ENCODE results near the gene PFN3.

PFN3 gene

GRCh38 chr5:177359860-177360259 is 40.6 kb downstream of the PFN3 start:
- DNase-seq (ENCODE audit: low spot score), result no peak
- no peak for TF ChIP-seq CTCF (IDR thresholded peaks at IDR 0.05; ENCODE audit: extremely low read depth, insufficient read depth, missing control alignments)
- in situ Hi-C loops (cut with MboI; ENCODE audit: low pct_unique_long_range_greater_than_20kb, low sequenced_read_pairs, unreplicated experiment), result no loop called here

- no peak for DNase-seq (ENCODE audit: low spot score)
- no peak for TF ChIP-seq CTCF (IDR thresholded peaks at IDR 0.05; ENCODE audit: extremely low read depth, insufficient read depth, missing control alignments)
- in situ Hi-C loops (cut with MboI; ENCODE audit: low pct_unique_long_range_greater_than_20kb, low sequenced_read_pairs, unreplicated experiment), result no loop called here
These were observed 41.0 kb downstream of the PFN3 start for GRCh38 chr5:177359451-177359851.

- DNase-seq (ENCODE audit: low spot score), result no peak
- TF ChIP-seq CTCF (IDR thresholded peaks at IDR 0.05; ENCODE audit: extremely low read depth, insufficient read depth, missing control alignments), result no peak
- in situ Hi-C loops (cut with MboI; ENCODE audit: low pct_unique_long_range_greater_than_20kb, low sequenced_read_pairs, unreplicated experiment), result no loop called here
These were observed 42.1 kb downstream of the PFN3 start for GRCh38 chr5:177358370-177358819.

- TF ChIP-seq CTCF (IDR thresholded peaks at IDR 0.05; ENCODE audit: extremely low read depth, insufficient read depth, missing control alignments), result no peak
- DNase-seq (ENCODE audit: low spot score), result peak; percentile 91
- in situ Hi-C loops (cut with MboI; ENCODE audit: low pct_unique_long_range_greater_than_20kb, low sequenced_read_pairs, unreplicated experiment), result no loop called here
These were observed 42.8 kb downstream of the PFN3 start, which contains the start of gene RGS14 for GRCh38 chr5:177357459-177358351. TSS of gene RGS14 (plus strand) at chr5:177357924. CDS start at chr5:177358025, 101 bp downstream.

- in situ Hi-C loops (cut with MboI; ENCODE audit: low pct_unique_long_range_greater_than_20kb, low sequenced_read_pairs, unreplicated experiment), result no loop called here
- no peak for TF ChIP-seq CTCF (IDR thresholded peaks at IDR 0.05; ENCODE audit: extremely low read depth, insufficient read depth, missing control alignments)
- DNase-seq (ENCODE audit: low spot score), result no peak
These were observed 43.4 kb downstream of the PFN3 start for GRCh38 chr5:177357146-177357458.

GRCh38 chr5:177356746-177357145 is 43.7 kb downstream of the PFN3 start:
- no peak for DNase-seq (ENCODE audit: low spot score)
- in situ Hi-C loops (cut with MboI; ENCODE audit: low pct_unique_long_range_greater_than_20kb, low sequenced_read_pairs, unreplicated experiment), result no loop called here
- no peak for TF ChIP-seq CTCF (IDR thresholded peaks at IDR 0.05; ENCODE audit: extremely low read depth, insufficient read depth, missing control alignments)
